Measurements from ENCODE around the gene COBL.
"Not testable (repeated sequence)": the region's sequence is repeated elsewhere in the genome, so short reads cannot be mapped to it uniquely, and the experiment has no call there.

COBL gene

DNA sequence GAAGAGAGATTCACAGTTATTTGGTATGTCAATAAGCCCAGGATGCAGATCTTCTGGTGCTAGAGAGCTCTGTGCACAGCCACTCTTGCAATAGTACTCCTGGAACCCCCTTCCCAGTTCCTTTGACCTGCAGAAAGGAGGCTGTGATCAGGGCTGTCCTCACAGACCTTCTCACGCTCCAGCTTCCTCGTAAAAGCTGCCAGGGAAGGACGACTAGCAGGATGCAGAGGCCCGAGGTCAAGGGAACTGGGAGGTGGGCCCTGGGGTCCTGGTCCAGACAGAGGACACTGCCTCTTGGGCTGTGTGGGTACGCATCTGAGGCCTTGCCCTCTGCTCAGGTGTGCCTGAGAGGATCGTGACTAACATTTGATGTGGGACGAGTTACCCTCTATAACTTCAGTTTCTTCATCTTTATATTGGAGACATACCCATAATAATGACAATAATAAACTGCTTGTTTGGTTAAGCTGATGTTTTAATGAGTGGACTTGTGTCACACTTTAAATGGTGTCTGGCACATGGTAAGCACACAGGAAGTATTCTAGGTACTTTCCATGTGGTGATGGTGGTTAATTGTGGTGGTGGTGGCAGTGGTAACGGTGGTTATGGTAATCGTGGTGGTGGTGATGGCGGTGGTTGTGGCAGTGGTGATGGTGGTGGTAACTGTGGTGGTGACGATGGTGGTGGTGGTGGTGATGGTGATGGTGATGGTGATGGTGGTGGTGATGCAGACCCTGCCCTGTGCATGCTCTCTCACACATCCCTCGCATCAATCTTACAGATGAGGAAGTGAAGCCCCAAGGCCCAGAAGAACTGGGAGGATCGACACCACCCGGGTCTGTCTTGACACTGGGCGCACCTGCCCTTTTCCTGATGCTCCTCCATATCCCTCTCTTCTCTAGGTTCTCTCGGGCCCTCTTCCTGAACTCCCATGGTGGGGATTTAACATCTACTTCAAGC is 298.8 kb downstream of the COBL start:
- DNase-seq = no peak

DNA sequence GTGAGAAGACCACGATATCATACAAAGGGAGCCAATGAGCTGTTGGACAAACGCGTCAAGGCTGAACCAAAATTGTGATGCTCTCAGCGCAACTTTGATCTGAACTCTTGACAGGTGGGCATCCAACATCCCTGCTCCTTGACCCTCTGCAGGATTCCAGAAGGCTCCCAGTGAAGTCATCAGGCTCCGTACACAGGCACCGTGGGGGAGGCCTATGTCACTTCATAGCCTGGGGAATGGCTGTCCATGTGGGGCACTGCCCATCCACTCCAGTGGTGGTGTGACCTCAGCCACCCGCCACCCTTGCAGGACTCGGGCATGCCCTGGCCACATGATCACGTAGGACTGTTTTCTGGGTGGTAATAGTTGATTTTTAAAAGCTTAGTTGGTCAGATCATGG is 300.1 kb downstream of the COBL start:
- no peak for DNase-seq

DNA sequence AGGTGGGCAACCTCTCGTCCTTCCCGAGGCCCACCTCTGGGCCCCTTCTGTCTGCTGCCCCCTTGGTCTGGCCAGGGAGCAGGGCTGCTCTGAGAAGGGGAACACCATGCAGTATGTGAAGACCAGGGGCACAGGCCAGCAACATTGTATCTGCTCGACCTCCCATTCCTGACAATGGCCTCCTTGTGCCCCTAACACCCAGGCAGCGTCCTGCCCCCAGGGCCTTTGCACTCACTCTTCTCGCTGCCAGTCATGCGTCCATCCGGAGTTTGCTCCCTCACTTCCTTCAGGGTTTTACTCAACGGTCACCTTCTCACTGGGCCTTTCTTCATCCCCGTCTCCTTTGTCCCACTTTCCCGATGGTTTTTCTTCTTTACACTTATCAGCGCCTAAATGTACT is 301.0 kb downstream of the COBL start:
- no peak for DNase-seq

- DNase-seq = no peak
Measured at GRCh38 chr7:51014811-51015210, 301.8 kb downstream of the COBL start.

GRCh38 chr7:51013861-51014511 is 302.6 kb downstream of the COBL start:
- no peak for DNase-seq

DNA sequence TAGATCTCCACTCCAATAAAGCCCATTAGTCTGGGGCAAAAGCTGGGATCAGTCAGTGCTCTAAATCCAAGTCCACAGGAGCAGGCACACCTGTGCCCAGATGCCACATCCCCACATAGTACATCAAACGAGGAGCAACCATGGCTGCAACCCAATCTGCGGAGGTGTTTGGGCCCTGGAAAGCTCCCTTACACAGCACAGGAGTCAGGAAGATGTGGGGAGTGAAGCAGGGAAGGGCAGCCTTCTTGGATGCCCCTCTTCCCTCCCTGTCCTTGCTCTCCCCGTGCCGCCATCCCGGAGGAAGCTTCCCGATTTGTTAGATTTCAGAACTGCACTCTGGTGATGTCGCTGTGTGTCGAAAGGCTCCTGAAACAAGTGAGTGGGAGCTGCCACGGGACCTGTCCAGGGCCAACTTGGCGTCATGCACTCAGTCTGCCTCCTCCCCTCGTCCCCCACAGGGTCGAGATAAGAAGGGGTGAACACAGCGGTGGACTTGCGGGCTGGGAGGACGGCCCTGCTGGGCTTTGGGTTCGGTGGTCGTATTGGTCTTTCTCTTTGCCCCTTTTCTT is 303.3 kb downstream of the COBL start:
- no peak for DNase-seq

- DNase-seq = no peak
Measured at GRCh38 chr7:51012569-51013217, 303.9 kb downstream of the COBL start.

DNA sequence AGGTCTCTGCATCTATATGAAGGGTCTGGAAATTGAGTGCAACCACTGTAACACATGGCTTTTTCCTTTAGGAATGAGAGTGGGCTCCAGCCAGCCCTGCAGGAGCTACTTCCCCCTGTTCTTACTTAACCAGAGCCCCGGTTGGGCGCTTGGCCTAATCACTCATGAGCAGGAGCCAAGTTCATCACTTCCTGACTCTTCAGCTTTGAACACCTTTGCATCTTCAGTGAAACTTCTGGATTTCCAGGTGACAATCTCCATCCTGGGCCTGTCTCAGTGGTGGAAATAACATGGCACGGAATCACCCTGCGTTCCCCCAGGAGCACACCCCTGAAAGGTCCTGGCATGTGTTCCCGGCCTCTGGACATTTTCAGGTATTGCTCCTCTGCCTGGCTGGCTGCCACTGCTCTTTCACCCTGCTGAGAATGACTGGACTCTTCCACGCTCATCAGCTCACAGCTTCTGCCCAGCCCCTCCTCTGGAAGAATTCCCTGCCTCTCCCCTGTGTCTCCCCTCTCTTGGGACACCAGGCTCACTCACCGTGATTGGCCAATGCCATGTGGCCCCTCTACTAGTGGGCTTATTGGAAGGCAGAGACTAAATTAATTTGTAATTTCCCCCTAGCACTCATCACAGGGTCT is 304.8 kb downstream of the COBL start:
- DNase-seq = no peak

GRCh38 chr7:51010534-51010933 is 306.1 kb downstream of the COBL start:
- DNase-seq = no peak

DNA sequence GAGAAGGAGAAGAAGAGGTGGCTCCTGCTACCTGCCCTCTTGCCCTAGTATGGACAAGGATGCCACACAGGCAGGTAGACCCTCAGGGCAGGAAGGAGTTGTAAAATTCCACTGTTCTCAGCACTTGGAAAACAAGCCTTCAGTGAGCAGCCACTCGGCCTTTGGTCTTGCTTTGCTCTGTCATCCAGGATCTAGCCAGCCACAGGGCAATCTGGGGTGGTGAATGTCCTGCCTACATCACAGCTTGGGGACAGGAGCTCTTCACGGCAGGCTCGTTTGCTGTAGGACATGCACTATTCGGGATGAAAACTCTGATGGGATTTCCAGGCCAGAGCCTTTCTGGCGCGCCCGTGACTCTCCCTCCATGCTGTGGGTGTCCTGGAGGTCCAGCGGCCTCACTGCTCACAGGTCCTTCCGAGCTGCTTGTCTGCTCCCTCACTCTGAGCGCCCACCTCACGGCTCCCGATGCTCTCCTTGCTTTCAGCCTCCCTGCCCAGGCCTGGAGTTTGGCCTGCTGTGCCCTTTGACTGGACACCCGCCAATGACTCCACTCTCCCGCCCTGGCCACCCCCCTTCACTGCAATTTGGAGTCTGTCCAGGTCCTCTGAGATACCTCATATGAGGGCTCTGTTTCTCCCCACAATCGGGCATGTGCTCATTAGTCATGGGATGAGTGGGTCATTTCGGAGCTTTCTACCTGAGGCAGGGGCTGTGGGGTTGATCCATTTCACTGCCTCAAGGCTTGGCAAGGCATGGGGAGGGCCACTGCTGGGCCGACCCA is 306.7 kb downstream of the COBL start:
- DNase-seq = no peak

DNA sequence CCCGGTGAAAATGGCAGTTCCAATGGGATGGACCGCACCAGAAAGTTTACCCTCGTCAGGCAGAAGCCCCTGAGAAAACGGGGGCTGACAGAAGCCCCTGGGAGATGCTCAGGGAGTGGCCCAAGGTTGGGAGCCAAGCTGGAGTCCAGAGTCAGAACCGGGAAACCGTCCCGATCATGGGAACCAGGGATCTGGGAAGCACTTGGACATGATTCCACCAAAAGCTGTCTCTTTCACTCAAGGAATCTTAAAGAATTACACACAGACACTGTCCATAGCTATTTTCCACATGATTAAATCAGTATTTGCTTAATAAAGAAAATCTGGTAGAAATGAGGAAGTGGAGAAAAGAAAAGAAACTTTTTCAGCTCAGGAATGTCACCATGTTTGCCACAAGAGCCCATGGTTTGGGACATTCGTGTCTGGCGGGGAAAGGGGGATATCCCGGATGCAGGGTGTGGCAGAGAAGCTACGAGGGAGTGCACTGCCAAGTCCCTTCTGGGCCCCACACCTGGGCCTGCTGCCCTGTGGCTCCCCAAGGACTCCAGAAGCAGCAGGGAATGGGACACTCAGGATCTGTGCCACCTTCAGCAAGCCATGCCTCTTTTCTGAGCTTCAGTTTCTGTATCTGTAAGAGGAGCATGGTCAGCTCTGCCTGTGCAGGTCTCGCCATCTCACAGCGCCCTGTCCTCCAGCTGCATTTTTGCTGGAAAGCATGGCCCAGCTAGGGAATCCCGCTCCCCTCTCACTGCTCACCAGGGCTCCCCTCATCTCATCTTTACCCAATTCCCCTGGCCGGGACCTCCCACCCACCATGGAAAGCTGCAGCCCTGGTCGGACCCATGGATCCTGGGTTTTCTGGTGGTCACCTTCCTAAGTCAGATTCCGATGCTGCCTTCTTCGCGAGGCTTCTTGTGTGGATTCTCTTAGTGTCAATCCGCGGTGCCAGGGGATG is 308.8 kb downstream of the COBL start:
- no peak for DNase-seq

DNA sequence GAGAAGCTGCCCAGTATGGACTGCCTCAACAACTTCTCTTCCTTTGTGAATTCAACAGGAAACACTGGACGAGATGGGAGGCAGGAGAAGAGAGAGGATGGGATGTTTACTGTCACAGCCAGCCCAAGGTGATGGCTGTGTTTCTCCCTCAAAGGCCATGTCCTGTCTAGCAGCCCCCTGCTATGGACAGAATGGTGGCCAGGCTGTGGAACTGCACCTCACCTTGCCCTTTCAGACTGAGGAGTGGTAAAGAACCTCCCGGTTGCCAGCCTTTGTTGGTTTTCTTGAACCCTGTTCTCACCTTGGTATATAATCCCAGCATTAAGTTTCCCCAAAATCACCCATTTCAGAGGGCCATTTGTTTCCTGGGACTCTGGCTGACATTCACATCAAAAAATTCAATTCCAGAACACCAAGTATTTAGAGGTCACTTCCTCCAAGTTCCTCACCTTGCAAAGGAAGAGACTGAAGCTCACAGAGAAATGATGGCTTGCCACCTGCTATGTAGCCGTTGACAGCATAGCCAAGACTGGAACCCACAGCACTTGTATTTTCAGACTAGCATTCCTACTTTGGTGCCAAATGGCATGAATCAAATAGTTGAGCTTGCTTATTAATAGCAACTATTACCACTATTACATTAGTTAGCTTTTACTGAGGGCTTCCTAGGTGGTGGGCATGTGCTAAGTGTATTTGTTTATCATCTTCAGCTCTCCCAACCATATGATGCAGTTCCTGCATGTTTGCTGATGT is 309.9 kb downstream of the COBL start:
- DNase-seq = peak; percentile 13

DNA sequence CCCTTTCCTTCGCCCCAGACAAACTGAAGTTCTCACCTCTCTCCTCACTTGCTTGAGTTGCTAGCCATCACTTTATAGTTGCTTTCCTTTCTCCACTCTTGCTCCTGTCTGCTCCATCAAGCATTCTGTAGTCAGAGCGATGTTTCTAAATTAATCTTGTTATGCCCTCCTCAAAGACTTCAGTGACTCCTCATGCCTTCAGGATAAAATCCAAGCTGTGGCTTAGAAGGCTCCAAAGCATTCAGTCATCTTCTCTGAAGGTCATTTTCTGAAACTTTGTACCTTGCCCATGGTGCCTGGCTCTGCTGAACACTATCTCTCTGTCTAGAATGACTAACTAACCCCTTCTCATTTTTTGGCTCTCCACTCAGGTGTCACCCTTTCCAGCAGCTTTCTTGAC is 311.5 kb downstream of the COBL start:
- no peak for DNase-seq

DNA sequence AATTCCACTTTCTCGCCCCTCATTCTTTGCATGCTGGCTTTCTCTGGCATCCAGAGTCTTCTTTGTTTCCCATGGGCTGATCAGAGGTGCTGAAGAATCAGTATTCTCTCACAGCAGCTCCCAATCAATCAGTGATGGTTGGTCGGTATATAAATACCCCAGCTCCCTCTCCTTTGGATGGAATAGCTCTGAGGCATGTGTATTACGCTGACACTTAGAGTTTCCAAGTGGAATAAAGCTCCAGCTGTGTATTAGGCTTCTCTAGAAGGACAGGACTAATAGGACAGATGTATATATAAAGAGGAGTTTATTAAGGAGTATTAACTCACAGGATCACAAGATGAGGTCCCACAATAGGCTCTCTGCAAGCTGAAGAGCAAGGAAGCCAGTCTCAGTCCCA is 315.7 kb downstream of the COBL start:
- peak; percentile 64 for DNase-seq

DNA sequence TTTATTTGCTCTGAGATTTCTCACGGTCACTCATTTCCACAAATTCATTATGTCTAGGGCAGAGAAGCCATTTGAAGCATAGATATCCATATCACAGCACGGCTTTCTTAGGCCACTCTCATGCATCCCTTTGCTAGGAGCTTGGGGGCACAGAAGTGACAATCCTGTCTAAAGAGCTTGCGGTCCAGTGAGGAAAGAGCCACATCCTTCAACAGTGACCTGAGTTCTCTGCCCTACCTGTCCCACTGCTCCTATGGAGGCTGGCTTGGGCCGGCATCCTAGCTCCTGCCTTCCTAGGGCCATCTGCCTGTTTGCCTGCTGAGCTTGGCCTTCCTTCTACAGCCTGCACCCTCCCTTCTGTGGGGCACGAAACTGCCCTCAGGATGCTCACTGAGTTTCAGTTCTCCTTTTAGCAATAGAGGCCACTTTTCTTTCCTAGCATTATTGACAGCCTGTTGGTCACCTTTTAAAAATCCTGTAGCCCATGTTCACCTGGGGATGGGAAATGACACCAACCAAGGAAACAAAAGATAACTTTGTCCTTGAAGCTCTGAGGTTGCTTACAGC is 321.8 kb downstream of the COBL start:
- no peak for DNase-seq

DNA sequence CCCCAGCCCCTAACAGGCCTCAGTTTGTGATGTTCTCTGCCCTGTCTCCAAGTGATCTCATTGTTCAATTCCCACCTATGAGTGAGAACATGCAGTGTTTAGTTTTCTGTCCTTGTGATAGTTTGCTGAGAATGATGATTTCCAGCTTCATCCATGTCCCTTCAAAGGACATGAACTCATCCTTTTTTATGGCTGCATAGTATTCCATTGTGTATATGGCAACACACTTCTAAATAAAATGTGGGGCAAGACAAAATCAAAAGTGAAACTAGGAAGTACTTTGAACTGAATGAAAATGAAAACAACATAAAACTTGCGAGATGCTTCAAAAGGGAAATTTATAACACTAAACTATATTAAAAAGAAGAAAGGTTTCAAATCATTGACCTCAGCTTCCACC is 326.4 kb downstream of the COBL start:
- DNase-seq = not testable (repeated sequence)

DNA sequence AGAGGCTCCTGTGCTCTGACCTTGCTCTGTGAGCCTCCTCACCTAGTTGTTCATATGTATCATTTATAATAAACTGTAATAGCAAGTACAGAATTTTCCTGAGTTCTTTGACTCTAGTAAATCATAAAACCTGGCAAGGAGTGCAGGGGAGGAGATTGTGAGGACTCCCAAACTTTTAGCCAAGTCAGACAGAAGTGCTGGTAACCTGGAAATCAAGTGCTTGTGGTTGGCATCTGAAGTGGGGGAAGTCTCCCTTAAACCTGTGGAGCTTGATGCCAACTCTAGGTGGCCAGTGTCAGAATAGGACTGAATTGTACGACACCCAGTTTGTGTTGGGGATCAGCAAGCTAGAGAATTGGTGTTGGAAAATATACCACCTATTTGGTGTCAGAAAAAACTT is 327.6 kb downstream of the COBL start:
- no peak for DNase-seq

GRCh38 chr7:50988465-50988864 is 328.1 kb downstream of the COBL start:
- DNase-seq = no peak

DNA sequence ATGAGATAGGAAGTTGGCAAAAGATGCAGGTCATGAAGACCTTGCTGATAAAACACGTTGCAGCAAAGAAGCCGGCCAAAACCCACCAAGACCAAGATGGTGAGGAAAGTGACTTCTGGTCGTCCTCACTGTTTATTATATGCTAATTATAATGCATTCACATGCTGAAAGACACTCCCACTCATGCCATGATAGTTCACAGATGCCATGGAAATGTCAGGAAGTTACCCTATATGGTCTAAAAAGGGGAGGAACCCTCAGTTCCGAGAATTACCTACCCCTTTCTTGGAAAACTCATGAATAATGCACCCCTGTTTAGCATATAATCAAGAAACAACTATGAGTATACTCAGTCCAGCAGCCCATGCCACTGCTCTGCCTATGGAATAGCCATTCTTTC is 331.5 kb downstream of the COBL start:
- DNase-seq = no peak

GRCh38 chr7:50983850-50984249 is 332.8 kb downstream of the COBL start:
- no peak for DNase-seq
